IPS-20b (cell line): ENCODE measurements around the gene HLA-DQB1.
"Not testable (repeated sequence)": the region's sequence is repeated elsewhere in the genome, so short reads cannot be mapped to it uniquely, and the experiment has no call there.

Experiments
- H3K27ac ChIP-seq: one replicate; pipeline ENCODE4 v1.5.1; 2013; ENCODE audit warnings: low read length
- H3K27me3 ChIP-seq: 2 replicates; pipeline ENCODE4 v1.6.1; 2013; ENCODE audit warnings: mild to moderate bottlenecking, low read length, inconsistent platforms; ENCODE audit not compliant: insufficient read depth
- H3K36me3 ChIP-seq: 2 replicates; pipeline ENCODE4 v1.6.1; 2013; ENCODE audit warnings: low read depth, mild to moderate bottlenecking, inconsistent platforms, low read length, moderate library complexity; ENCODE audit not compliant: insufficient read depth
- H3K4me1 ChIP-seq: 2 replicates; pipeline ENCODE4 v1.6.1; 2013; ENCODE audit warnings: mild to moderate bottlenecking, control low read depth, inconsistent platforms, low read length, moderate library complexity; ENCODE audit not compliant: insufficient read depth
- H3K4me3 ChIP-seq: 2 replicates; pipeline ENCODE4 v1.5.1; 2013; ENCODE audit warnings: mild to moderate bottlenecking, low read length, inconsistent platforms
- H3K9ac ChIP-seq: 2 replicates; pipeline ENCODE4 v1.6.1; 2013; ENCODE audit warnings: low read depth, mild to moderate bottlenecking, inconsistent platforms, low read length, moderate library complexity
- H3K9me3 ChIP-seq: 2 replicates; pipeline ENCODE4 v1.6.1; 2013; ENCODE audit warnings: mild to moderate bottlenecking, low read depth, low read length, inconsistent platforms; ENCODE audit not compliant: insufficient read depth

HLA-DQB1 gene

GRCh38 chr6:32659856-32660595, 6.4 kb downstream of the HLA-DQB1 start:
- H3K9me3 ChIP-seq = no peaks in the 10 kb centered on the region
- H3K9ac ChIP-seq = no peak overlapping the region
- no peak overlapping the region for H3K4me3 ChIP-seq
- H3K27me3 ChIP-seq = peaks cover 14% of the 10 kb centered on the region
- H3K36me3 ChIP-seq = no peaks in the 10 kb centered on the region
- no peaks in the 10 kb centered on the region for H3K4me1 ChIP-seq
- no peak overlapping the region for H3K27ac ChIP-seq

DNA sequence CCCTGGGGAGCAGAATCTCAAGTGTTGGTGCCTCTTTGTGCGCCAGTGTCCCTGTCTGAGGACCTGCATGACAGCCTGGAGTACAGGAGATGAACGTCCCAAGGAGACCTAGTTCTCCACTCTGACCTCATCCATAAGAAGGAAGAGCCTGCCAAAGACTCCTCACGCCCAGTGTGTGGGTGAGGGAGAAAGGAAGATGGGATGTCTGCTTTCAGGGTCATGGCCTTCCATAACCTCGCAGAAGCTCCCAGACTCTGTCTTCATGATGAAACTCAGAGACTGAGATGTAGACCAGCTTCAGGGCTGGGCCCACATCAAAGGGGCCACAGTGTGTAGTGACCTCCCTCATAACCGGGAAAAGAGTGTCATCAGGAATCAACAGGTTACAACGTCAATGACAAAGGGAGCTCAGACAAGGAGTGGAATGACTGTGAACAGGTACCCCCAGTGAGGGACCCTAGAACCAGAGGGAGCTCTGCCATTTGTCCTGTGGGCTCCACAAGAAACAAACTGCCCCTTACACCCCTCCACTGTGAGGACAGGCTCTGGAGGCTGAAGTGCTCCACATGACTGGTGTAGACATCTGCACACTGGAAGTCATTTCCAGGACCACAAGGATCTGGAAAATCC, 8.1 kb downstream of the HLA-DQB1 start:
- Histone ChIP-seq H3K9me3 (no peaks in the 10 kb centered on the region), H3K9ac (no peak overlapping the region), H3K27ac (no peak overlapping the region), H3K27me3 (peaks cover 5% of the 10 kb centered on the region; the same call in 1 of the 2 replicates), H3K36me3 (no peaks in the 10 kb centered on the region), H3K4me1 (no peaks in the 10 kb centered on the region), H3K4me3 (no peak overlapping the region)

DNA sequence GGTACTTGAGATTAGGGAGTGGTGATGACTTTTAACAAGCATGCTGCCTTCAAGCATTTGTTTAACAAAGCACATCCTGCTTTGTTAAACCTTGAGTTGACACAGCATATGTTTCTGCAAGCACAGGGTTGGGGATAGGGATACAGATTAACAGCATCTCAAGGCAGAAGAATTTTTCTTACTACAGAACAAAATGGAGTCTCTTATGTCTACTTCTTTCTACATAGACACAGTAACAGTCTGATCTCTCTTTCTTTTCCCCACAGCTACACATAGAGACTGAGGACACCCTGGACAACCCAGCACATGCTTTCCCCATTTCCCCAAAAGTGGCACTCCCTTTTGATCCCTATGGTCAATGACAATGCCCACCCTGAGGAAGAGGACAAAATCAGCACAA, 8.6 kb downstream of the HLA-DQB1 start:
- not testable (repeated sequence) for H3K27me3 ChIP-seq, H3K27ac ChIP-seq, H3K9me3 ChIP-seq, H3K4me3 ChIP-seq, H3K4me1 ChIP-seq, H3K36me3 ChIP-seq, H3K9ac ChIP-seq

DNA sequence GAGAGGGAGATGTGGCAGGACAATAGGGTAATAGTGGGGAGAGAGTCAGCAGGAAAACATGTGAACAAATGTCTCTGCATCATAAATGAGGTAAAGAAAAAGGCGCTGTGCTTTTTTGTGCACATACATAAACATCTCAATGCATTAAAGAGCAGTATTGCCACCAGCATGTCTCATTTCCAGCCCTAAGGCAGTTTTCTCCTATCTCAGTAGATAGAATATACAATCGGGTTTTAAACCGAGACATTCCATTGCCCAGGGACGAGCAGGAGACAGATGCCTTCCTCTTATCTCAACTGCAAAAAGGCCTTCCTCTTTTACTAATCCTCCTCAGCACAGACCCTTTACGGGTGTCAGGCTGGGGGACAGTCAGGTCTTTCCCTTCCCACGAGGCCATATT, 9.1 kb downstream of the HLA-DQB1 start:
- H3K36me3 ChIP-seq, H3K27ac ChIP-seq, H3K4me1 ChIP-seq, H3K9ac ChIP-seq, H3K9me3 ChIP-seq, H3K27me3 ChIP-seq, H3K4me3 ChIP-seq: not testable (repeated sequence)

- H3K9me3 ChIP-seq = no peaks in the 10 kb centered on the region
- no peak overlapping the region for H3K9ac ChIP-seq
- H3K27me3 ChIP-seq = peaks cover 4% of the 10 kb centered on the region; the same call in 1 of the 2 replicates
- H3K27ac ChIP-seq = no peak overlapping the region
- H3K4me1 ChIP-seq = no peaks in the 10 kb centered on the region
- H3K36me3 ChIP-seq = no peaks in the 10 kb centered on the region
- H3K4me3 ChIP-seq = no peak overlapping the region
Observed at GRCh38 chr6:32655203-32655710, 11.2 kb downstream of the HLA-DQB1 start.

GRCh38 chr6:32645047-32645703, 21.3 kb downstream of the HLA-DQB1 start:
- no peaks in the 10 kb centered on the region for H3K27me3 ChIP-seq
- no peak overlapping the region for H3K4me3 ChIP-seq
- no peaks in the 10 kb centered on the region for H3K9me3 ChIP-seq
- no peak overlapping the region for H3K9ac ChIP-seq
- H3K36me3 ChIP-seq = no peaks in the 10 kb centered on the region
- H3K4me1 ChIP-seq = no peaks in the 10 kb centered on the region
- no peak overlapping the region for H3K27ac ChIP-seq

GRCh38 chr6:32643904-32644303, 22.6 kb downstream of the HLA-DQB1 start:
- no peaks in the 10 kb centered on the region for H3K9me3 ChIP-seq
- no peaks in the 10 kb centered on the region for H3K36me3 ChIP-seq
- H3K4me1 ChIP-seq = no peaks in the 10 kb centered on the region
- H3K9ac ChIP-seq = no peak overlapping the region
- H3K27ac ChIP-seq = no peak overlapping the region
- H3K4me3 ChIP-seq = no peak overlapping the region
- H3K27me3 ChIP-seq = no peaks in the 10 kb centered on the region

- H3K4me3 ChIP-seq = no peak overlapping the region
- H3K27me3 ChIP-seq = no peaks in the 10 kb centered on the region
- H3K27ac ChIP-seq = no peak overlapping the region
- no peaks in the 10 kb centered on the region for H3K9me3 ChIP-seq
- no peaks in the 10 kb centered on the region for H3K4me1 ChIP-seq
- no peaks in the 10 kb centered on the region for H3K36me3 ChIP-seq
- H3K9ac ChIP-seq = no peak overlapping the region
Observed at GRCh38 chr6:32642720-32643106, 23.7 kb downstream of the HLA-DQB1 start.

GRCh38 chr6:32641785-32642719, 24.4 kb downstream of the HLA-DQB1 start:
- not testable (repeated sequence) for H3K4me1 ChIP-seq, H3K27me3 ChIP-seq, H3K4me3 ChIP-seq, H3K27ac ChIP-seq, H3K9me3 ChIP-seq, H3K36me3 ChIP-seq, H3K9ac ChIP-seq

DNA sequence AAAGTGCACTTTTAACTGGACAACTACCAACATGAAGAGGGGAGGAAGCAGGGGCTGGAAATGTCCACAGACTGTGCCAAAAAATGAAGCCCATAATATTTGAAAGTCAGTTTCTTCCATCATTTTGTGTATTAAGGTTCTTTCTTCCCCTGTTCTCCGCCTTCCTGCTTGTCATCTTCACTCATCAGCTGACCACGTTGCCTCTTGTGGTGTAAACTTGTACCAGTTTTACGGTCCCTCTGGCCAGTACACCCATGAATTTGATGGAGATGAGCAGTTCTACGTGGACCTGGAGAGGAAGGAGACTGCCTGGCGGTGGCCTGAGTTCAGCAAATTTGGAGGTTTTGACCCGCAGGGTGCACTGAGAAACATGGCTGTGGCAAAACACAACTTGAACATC, 25.3 kb downstream of the HLA-DQB1 start:
- Histone ChIP-seq H3K4me1 (no peaks in the 10 kb centered on the region), H3K27ac (no peak overlapping the region), H3K27me3 (no peaks in the 10 kb centered on the region), H3K36me3 (no peaks in the 10 kb centered on the region), H3K9me3 (no peaks in the 10 kb centered on the region), H3K4me3 (no peak overlapping the region), H3K9ac (no peak overlapping the region)
